Measurements from ENCODE around the gene ERBIN. TPM values are rescaled to one million over a fixed set of nuclear protein-coding genes. Genes with fewer than 3 reads are reported as not detected.

ERBIN gene
- total and polyA plus RNA-seq, 2 of the 13 experiments (the other 11 are each of a cell fraction or from before 2014, with no cell fraction given), result 14.4 to 41.7 TPM

- TF ChIP-seq, protein P1, sequence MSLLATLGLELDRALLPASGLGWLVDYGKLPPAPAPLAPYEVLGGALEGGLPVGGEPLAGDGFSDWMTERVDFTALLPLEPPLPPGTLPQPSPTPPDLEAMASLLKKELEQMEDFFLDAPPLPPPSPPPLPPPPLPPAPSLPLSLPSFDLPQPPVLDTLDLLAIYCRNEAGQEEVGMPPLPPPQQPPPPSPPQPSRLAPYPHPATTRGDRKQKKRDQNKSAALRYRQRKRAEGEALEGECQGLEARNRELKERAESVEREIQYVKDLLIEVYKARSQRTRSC (CRISPR knock-in tag; IDR thresholded peaks at IDR 0.05; ENCODE audit: low read depth), result no peak
- TF ChIP-seq, protein P2, sequence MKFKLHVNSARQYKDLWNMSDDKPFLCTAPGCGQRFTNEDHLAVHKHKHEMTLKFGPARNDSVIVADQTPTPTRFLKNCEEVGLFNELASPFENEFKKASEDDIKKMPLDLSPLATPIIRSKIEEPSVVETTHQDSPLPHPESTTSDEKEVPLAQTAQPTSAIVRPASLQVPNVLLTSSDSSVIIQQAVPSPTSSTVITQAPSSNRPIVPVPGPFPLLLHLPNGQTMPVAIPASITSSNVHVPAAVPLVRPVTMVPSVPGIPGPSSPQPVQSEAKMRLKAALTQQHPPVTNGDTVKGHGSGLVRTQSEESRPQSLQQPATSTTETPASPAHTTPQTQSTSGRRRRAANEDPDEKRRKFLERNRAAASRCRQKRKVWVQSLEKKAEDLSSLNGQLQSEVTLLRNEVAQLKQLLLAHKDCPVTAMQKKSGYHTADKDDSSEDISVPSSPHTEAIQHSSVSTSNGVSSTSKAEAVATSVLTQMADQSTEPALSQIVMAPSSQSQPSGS (CRISPR knock-in tag; IDR thresholded peaks at IDR 0.05), result no peak
- TF ChIP-seq KAT7 (CRISPR knock-in tag; IDR thresholded peaks at IDR 0.05; ENCODE audit: borderline replicate concordance) (0 out of 2 replicates have a peak, but pooled peaks have one; percentile 13), RAD21 (CRISPR knock-in tag; IDR thresholded peaks at IDR 0.05) (no peak), PHF5A (CRISPR knock-in tag; IDR thresholded peaks at IDR 0.05; ENCODE audit: low read depth, unreplicated experiment) (no peak), SP5 (CRISPR knock-in tag; IDR thresholded peaks at IDR 0.05; ENCODE audit: borderline replicate concordance, low read depth) (no peak), GTF3A (CRISPR knock-in tag; conservative IDR thresholded peaks at IDR 0.05) (no peak), ZNF703 (CRISPR knock-in tag; IDR thresholded peaks at IDR 0.05; ENCODE audit: borderline replicate concordance) (no peak), DNMT1 (CRISPR knock-in tag; IDR thresholded peaks at IDR 0.05) (no peak), SRSF1 (optimal IDR thresholded peaks at IDR 0.05; ENCODE audit: low read depth, low read length) (no peak), STAT5B (CRISPR knock-in tag; IDR thresholded peaks at IDR 0.05) (no peak), ZFP41 (CRISPR knock-in tag; IDR thresholded peaks at IDR 0.05; ENCODE audit: borderline replicate concordance) (no peak), MTF2 (CRISPR knock-in tag; IDR thresholded peaks at IDR 0.05; ENCODE audit: borderline replicate concordance) (no peak), KAT8 (CRISPR knock-in tag; IDR thresholded peaks at IDR 0.05) (no peak), ZNF205 (CRISPR knock-in tag; IDR thresholded peaks at IDR 0.05) (no peak), NFATC3 (CRISPR knock-in tag; IDR thresholded peaks at IDR 0.05) (no peak), HMGXB3 (CRISPR knock-in tag; IDR thresholded peaks at IDR 0.05; ENCODE audit: borderline replicate concordance) (peak; percentile 91), NR2F6 (IDR thresholded peaks at IDR 0.05) (no peak), NR2F6 (CRISPR knock-in tag; IDR thresholded peaks at IDR 0.05) (no peak)
- TF ChIP-seq, protein P3, sequence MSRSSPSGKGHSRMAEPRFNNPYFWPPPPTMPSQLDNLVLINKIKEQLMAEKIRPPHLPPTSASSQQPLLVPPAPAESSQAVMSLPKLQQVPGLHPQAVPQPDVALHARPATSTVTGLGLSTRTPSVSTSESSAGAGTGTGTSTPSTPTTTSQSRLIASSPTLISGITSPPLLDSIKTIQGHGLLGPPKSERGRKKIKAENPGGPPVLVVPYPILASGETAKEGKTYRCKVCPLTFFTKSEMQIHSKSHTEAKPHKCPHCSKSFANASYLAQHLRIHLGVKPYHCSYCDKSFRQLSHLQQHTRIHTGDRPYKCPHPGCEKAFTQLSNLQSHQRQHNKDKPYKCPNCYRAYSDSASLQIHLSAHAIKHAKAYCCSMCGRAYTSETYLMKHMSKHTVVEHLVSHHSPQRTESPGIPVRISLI (CRISPR knock-in tag; IDR thresholded peaks at IDR 0.05; ENCODE audit: borderline replicate concordance), result no peak
- TF ChIP-seq, protein P4, sequence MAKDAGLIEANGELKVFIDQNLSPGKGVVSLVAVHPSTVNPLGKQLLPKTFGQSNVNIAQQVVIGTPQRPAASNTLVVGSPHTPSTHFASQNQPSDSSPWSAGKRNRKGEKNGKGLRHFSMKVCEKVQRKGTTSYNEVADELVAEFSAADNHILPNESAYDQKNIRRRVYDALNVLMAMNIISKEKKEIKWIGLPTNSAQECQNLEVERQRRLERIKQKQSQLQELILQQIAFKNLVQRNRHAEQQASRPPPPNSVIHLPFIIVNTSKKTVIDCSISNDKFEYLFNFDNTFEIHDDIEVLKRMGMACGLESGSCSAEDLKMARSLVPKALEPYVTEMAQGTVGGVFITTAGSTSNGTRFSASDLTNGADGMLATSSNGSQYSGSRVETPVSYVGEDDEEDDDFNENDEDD (CRISPR knock-in tag; IDR thresholded peaks at IDR 0.05; ENCODE audit: borderline replicate concordance), result no peak
Measured at GRCh38 chr5:65927503-65928321, 1.3 kb downstream of the ERBIN start (continued).

All from HepG2 (cell line).